B cell (primary cell): ENCODE data around the gene ARHGAP6. TPM values are rescaled to one million over a fixed set of nuclear protein-coding genes. Genes with fewer than 3 reads are reported as not detected.

Experiments used
- ATAC-seq: fragments of 200-7000 bp; cut with Tn5 transposase; one replicate; pipeline ENCODE4 v1.10.0; 2021; ENCODE audit warnings: low read depth, mild to moderate bottlenecking, moderate number of reproducible peaks, moderate library complexity
- CTCF ChIA-PET: fragments of 350-600 bp; sonication (Branson Sonifier 250); formaldehyde crosslinking; loops from one replicate; lab custom pipeline; 2021; ENCODE audit warnings: antibody characterized with exemption, inconsistent platforms; lab: Charles Lee
- POLR2A ChIA-PET: fragments of 350-600 bp; sonication (Branson Sonifier 250); formaldehyde crosslinking; loops from one replicate; lab custom pipeline; 2021; ENCODE audit warnings: antibody characterized with exemption; lab: Charles Lee
- DNase-seq: peaks from one replicate; pipeline ENCODE4 v3.0.0; 2013
- H2AFZ ChIP-seq: 2 replicates; pipeline ENCODE4 v1.6.1; 2012; ENCODE audit warnings: mild to moderate bottlenecking, low read depth, low read length; ENCODE audit not compliant: insufficient read depth, poor library complexity, severe bottlenecking
- H3K27ac ChIP-seq, 2 donors: 1 replicate in 1 of 2; 2 replicates in 1 of 2; pipeline ENCODE4 v1.5.1; 2012 to 2013; ENCODE audit warnings: low read length in 2 of 2, mild to moderate bottlenecking in 2 of 2, moderate library complexity in 1 of 2
- H3K27me3 ChIP-seq, 4 experiments: fragments of 200-600 bp in 1 of 4; sonication (generic) in 1 of 4; replicated peaks in 1 of 4; 1 replicate in 2 of 4; 2 replicates in 2 of 4; pipeline versions ENCODE4 v1.6.1 to v1.7.0; 2013 to 2016; ENCODE audit warnings: low read length in 3 of 4, mild to moderate bottlenecking in 2 of 4, mixed read lengths in 1 of 4, moderate library complexity in 1 of 4; ENCODE audit not compliant: insufficient read depth in 4 of 4, control insufficient read depth in 3 of 4; ENCODE audit errors: control extremely low read depth in 1 of 4
- H3K36me3 ChIP-seq, 2 experiments: replicated peaks in 1 of 2; 1 replicate in 1 of 2; 2 replicates in 1 of 2; pipeline versions ENCODE4 v1.6.1 to v1.7.1; 2013; ENCODE audit warnings: low read length in 1 of 2; ENCODE audit not compliant: insufficient read depth in 2 of 2, control insufficient read depth in 1 of 2; ENCODE audit errors: control extremely low read depth in 1 of 2, extremely low read depth in 1 of 2
- H3K4me1 ChIP-seq, 2 donors: fragments of 200-600 bp in 1 of 2; sonication (generic) in 1 of 2; 1 replicate in 1 of 2; 2 replicates in 1 of 2; pipeline versions ENCODE4 v1.5.1 to v1.6.1; 2013 to 2017; ENCODE audit warnings: low read length in 2 of 2; ENCODE audit not compliant: control insufficient read depth in 2 of 2, insufficient read depth in 2 of 2
- H3K4me2 ChIP-seq: replicated peaks from 2 replicates; pipeline ENCODE3; 2012; ENCODE audit warnings: mild to moderate bottlenecking, low read depth, low read length; ENCODE audit not compliant: poor library complexity, severe bottlenecking
- H3K4me3 ChIP-seq, 5 experiments: fragments of 200-600 bp in 1 of 5; sonication (generic) in 1 of 5; 1 replicate in 3 of 5; 2 replicates in 2 of 5; pipeline versions ENCODE4 v1.5.1 to v1.7.0; 2011 to 2016; ENCODE audit warnings: low read length in 4 of 5, mild to moderate bottlenecking in 4 of 5, low read depth in 2 of 5, control low read depth in 1 of 5, moderate library complexity in 1 of 5; ENCODE audit not compliant: insufficient read depth in 1 of 5; ENCODE audit errors: control extremely low read depth in 1 of 5, extremely low read depth in 1 of 5
- H3K79me2 ChIP-seq: fragments of 200-600 bp; sonication (generic); one replicate; pipeline ENCODE4 v1.6.0; 2016; ENCODE audit warnings: low read length; ENCODE audit not compliant: control insufficient read depth, insufficient read depth
- H3K9ac ChIP-seq: fragments of 200-600 bp; sonication (generic); 2 replicates; pipeline ENCODE4 v1.6.1; 2017; ENCODE audit warnings: mild to moderate bottlenecking, low read length, moderate library complexity
- H3K9me3 ChIP-seq, 3 donors: one replicate each; pipeline versions ENCODE4 v1.6.1 to v1.7.1; 2013; ENCODE audit warnings: low read length in 2 of 3; ENCODE audit not compliant: control insufficient read depth in 2 of 3, insufficient read depth in 1 of 3; ENCODE audit errors: control extremely low read depth in 1 of 3
- H4K20me1 ChIP-seq: 2 replicates; pipeline ENCODE4 v1.6.0; 2012; ENCODE audit warnings: mild to moderate bottlenecking, low read length; ENCODE audit not compliant: insufficient read depth, control insufficient read depth, poor library complexity, severe bottlenecking
- H3K27ac Mint-ChIP-seq: one replicate; pipeline ENCODE4 v1.8.0; 2021; ENCODE audit warnings: mixed read lengths
- H3K27me3 Mint-ChIP-seq: one replicate; pipeline ENCODE4 v1.8.0; 2021; ENCODE audit warnings: mixed read lengths
- H3K4me1 Mint-ChIP-seq: one replicate; pipeline ENCODE4 v1.8.0; 2021; ENCODE audit warnings: mixed read lengths
- H3K4me3 Mint-ChIP-seq: one replicate; pipeline ENCODE4 v1.8.0; 2021; ENCODE audit warnings: mixed read lengths
- H3K9me3 Mint-ChIP-seq: one replicate; pipeline ENCODE4 v1.8.0; 2022; ENCODE audit warnings: mixed read lengths; ENCODE audit not compliant: insufficient read depth
- CTCF ChIP-seq: fragments of 200-600 bp; IDR thresholded peaks from one replicate; pipeline ENCODE4 v1.8.0; 2022; ENCODE audit warnings: antibody characterized with exemption, mild to moderate bottlenecking
- EZH2 ChIP-seq: IDR thresholded peaks from 2 replicates; pipeline ENCODE4 v1.6.1; 2012; ENCODE audit warnings: borderline replicate concordance, low read depth, mild to moderate bottlenecking, moderate library complexity, low read length; ENCODE audit not compliant: insufficient read depth, poor library complexity, severe bottlenecking
- WGBS: methylation state at CpG from one replicate; pipeline ENCODE4 v1.1.5; 2013; ENCODE audit warnings: missing lambda C conversion rate; ENCODE audit not compliant: insufficient coverage; 5-methylcytosine and 5-hydroxymethylcytosine counted together
- intact Hi-C: fragments of 100-400 bp; cut with micrococcal nuclease; formaldehyde crosslinking; loops from one replicate; pipeline ENCODE4 v1.10.0; 2022
- polyA plus RNA-seq: library from polyadenylated mRNA; depleted of rRNA; stranded (reverse); fragments of >200 nt; gene quantifications from 2 replicates; pipeline ENCODE4 v1.2.3, GENCODE V29; 2012
- total RNA-seq, 2 donors: library from RNA; stranded (reverse); fragments of 120-200 nt in 1 of 2; gene quantifications; 1 replicate in 1 of 2; 2 replicates in 1 of 2; pipeline versions ENCODE4 v1.2.3 to v1.2.4, GENCODE V29; 2013 to 2022

Gene ARHGAP6
- total and polyA plus RNA-seq, 2 donors (not counting 1 experiment from before 2014, with no cell fraction given), result 1.6 to 2.6 TPM

- ChIA-PET CTCF (no interaction called here), POLR2A (no interaction called here)
- no peak overlapping the region for H2AFZ ChIP-seq
- no peak overlapping the region for H3K27ac ChIP-seq
- H3K4me3 ChIP-seq, result no peak overlapping the region
- ATAC-seq (no peak), DNase-seq (no peak)
- no peaks in the 10 kb centered on the region for H4K20me1 ChIP-seq
- H3K27me3 ChIP-seq, result no peaks in the 10 kb centered on the region
- no peaks in the 10 kb centered on the region for H3K36me3 ChIP-seq
- H3K9ac ChIP-seq, result no peak overlapping the region
- peaks cover 0 to 2% (median 0%) of the 10 kb centered on the region in 3 donors for H3K9me3 ChIP-seq
- H3K27ac Mint-ChIP-seq, result no peak overlapping the region
- no peaks in the 10 kb centered on the region for H3K9me3 Mint-ChIP-seq
- intact Hi-C loops, result no loop called here
- no peak overlapping the region for H3K4me3 Mint-ChIP-seq
- peaks cover 7% of the 10 kb centered on the region for H3K27me3 Mint-ChIP-seq
- no peak overlapping the region for H3K4me2 ChIP-seq
- H3K79me2 ChIP-seq, result no peaks in the 10 kb centered on the region
- WGBS, result no CpG with 5 or more reads among the region's 3 CpGs
- no peaks in the 10 kb centered on the region for H3K4me1 Mint-ChIP-seq
- no peak for TF ChIP-seq EZH2
- TF ChIP-seq CTCF, result no peak
- no peaks in the 10 kb centered on the region for H3K4me1 ChIP-seq
Measured at GRCh38 chrX:11509786-11510185, 155.9 kb downstream of the ARHGAP6 start.

GRCh38 chrX:11504234-11504633 is 161.5 kb downstream of the ARHGAP6 start:
- CTCF ChIA-PET, result no interaction called here
- intact Hi-C loops, result no loop called here
- Histone ChIP-seq H2AFZ (no peak overlapping the region), H3K27me3 (no peaks in the 10 kb centered on the region), H3K4me1 (no peaks in the 10 kb centered on the region), H3K36me3 (no peaks in the 10 kb centered on the region), H3K4me2 (no peak overlapping the region), H4K20me1 (no peaks in the 10 kb centered on the region), H3K9ac (no peak overlapping the region), H3K79me2 (no peaks in the 10 kb centered on the region), H3K4me3 (no peak overlapping the region), H3K9me3 (no peaks in the 10 kb centered on the region), H3K27ac (no peak overlapping the region)
- TF ChIP-seq EZH2 (no peak), CTCF (no peak)
- POLR2A ChIA-PET, result no interaction called here
- Mint-ChIP-seq H3K4me1 (no peaks in the 10 kb centered on the region), H3K9me3 (no peaks in the 10 kb centered on the region), H3K27me3 (peaks cover 7% of the 10 kb centered on the region), H3K4me3 (no peak overlapping the region), H3K27ac (no peak overlapping the region)
- ATAC-seq, result no peak
- DNase-seq, result no peak
- no CpG with 5 or more reads among the region's 2 CpGs for WGBS
